HepG2 (cell line): ENCODE data around the gene C5orf24. TPM values are rescaled to one million over a fixed set of nuclear protein-coding genes. Genes with fewer than 3 reads are reported as not detected.

Experiments used
- AFF4 ChIP-seq: sonication (generic); formaldehyde crosslinking; IDR thresholded peaks from 2 replicates; pipeline ENCODE4 v1.4.0; 2020; ENCODE audit warnings: missing genetic modification reagents
- CSRNP1 ChIP-seq: sonication (generic); formaldehyde crosslinking; IDR thresholded peaks from 2 replicates; pipeline ENCODE4 v1.8.1; 2023; ENCODE audit warnings: mild to moderate bottlenecking, missing genetic modification reagents
- DNMT3B ChIP-seq: conservative IDR thresholded peaks from 2 replicates; pipeline ENCODE4 v1.6.1; 2016; ENCODE audit warnings: missing biosample characterization, control low read depth
- DRAP1 ChIP-seq: IDR thresholded peaks from 2 replicates; pipeline ENCODE4 v1.6.1; 2016; ENCODE audit warnings: missing genetic modification reagents, missing compliant biosample characterization
- FOXK2 ChIP-seq: fragments of 450-650 bp; IDR thresholded peaks from 2 replicates; pipeline ENCODE4 v1.6.1; 2016
- JARID2 ChIP-seq: sonication (generic); formaldehyde crosslinking; IDR thresholded peaks from 2 replicates; pipeline ENCODE4 v1.8.1; 2023; ENCODE audit warnings: missing genetic modification reagents, inconsistent platforms; ENCODE audit not compliant: insufficient replicate concordance
- MAZ ChIP-seq, 2 experiments: sonication (generic) in 1 of 2; formaldehyde crosslinking in 1 of 2; IDR thresholded peaks; 2 replicates each; pipeline versions ENCODE4 v1.5.0 to v1.6.1; 2012 to 2020; ENCODE audit warnings: low read depth in 2 of 2, mild to moderate bottlenecking in 2 of 2, borderline replicate concordance in 1 of 2, improper control_type of control experiment in 1 of 2, low read length in 1 of 2, missing genetic modification reagents in 1 of 2, moderate library complexity in 1 of 2
- NKX3-1 ChIP-seq: sonication (generic); formaldehyde crosslinking; IDR thresholded peaks from 2 replicates; pipeline ENCODE4 v1.5.0; 2020; ENCODE audit warnings: missing genetic modification reagents
- PTBP1 ChIP-seq: fragments of 200-400 bp; formaldehyde crosslinking; IDR thresholded peaks from 2 replicates; pipeline ENCODE4 v1.6.1; 2018; ENCODE audit warnings: low read length, low read depth; ENCODE audit not compliant: poor library complexity, severe bottlenecking
- SMAD9 ChIP-seq: sonication (generic); formaldehyde crosslinking; IDR thresholded peaks from 2 replicates; pipeline ENCODE4 v1.5.1; 2020; ENCODE audit warnings: mild to moderate bottlenecking, missing genetic modification reagents
- TOE1 ChIP-seq: sonication (generic); formaldehyde crosslinking; IDR thresholded peaks from 2 replicates; pipeline ENCODE4 v1.4.0; 2020; ENCODE audit warnings: mild to moderate bottlenecking, missing genetic modification reagents
- ZFP90 ChIP-seq: sonication (generic); formaldehyde crosslinking; IDR thresholded peaks from 2 replicates; pipeline ENCODE4 v1.8.0; 2022; ENCODE audit warnings: missing genetic modification reagents, mild to moderate bottlenecking, inconsistent platforms, borderline replicate concordance
- ZNF20 ChIP-seq: sonication (generic); formaldehyde crosslinking; IDR thresholded peaks from 2 replicates; pipeline ENCODE4 v1.4.0; 2020; ENCODE audit warnings: mild to moderate bottlenecking, moderate library complexity, missing genetic modification reagents
- ZNF280D ChIP-seq: sonication (generic); formaldehyde crosslinking; IDR thresholded peaks from 2 replicates; pipeline ENCODE4 v1.5.1; 2020; ENCODE audit warnings: mild to moderate bottlenecking, missing genetic modification reagents
- ZXDC ChIP-seq: sonication (generic); formaldehyde crosslinking; IDR thresholded peaks from 2 replicates; pipeline ENCODE4 v1.5.0; 2020; ENCODE audit warnings: mild to moderate bottlenecking, missing genetic modification reagents
- polyA plus RNA-seq, 8 experiments: library from polyadenylated mRNA; depleted of rRNA in 3 of 8; stranded (reverse) in 7 of 8; unstranded in 1 of 8; fragments of >200 nt; fragmentation: Illumina TruSeq in 4 of 8; extraction: Trizol in 4 of 8; gene quantifications; 2 replicates each; pipeline versions ENCODE4 v1.2.1 to v1.2.3, GENCODE V29; 2011 to 2016; ENCODE audit warnings: low read depth in 4 of 8, missing spikeins in 1 of 8, mixed read lengths in 1 of 8; ENCODE audit not compliant: insufficient read depth in 1 of 8
- total RNA-seq, 5 experiments: library from RNA; depleted of rRNA; stranded (reverse); fragments of >200 nt; fragmentation: Illumina TruSeq; extraction: Trizol; gene quantifications; 2 replicates each; pipeline ENCODE4 v1.2.3, GENCODE V29; 2016; ENCODE audit warnings: low read depth in 1 of 5

C5orf24 gene
- total and polyA plus RNA-seq, 2 of the 13 experiments (the other 11 are each of a cell fraction or from before 2014, with no cell fraction given), result 34.6 to 41.5 TPM

DNA sequence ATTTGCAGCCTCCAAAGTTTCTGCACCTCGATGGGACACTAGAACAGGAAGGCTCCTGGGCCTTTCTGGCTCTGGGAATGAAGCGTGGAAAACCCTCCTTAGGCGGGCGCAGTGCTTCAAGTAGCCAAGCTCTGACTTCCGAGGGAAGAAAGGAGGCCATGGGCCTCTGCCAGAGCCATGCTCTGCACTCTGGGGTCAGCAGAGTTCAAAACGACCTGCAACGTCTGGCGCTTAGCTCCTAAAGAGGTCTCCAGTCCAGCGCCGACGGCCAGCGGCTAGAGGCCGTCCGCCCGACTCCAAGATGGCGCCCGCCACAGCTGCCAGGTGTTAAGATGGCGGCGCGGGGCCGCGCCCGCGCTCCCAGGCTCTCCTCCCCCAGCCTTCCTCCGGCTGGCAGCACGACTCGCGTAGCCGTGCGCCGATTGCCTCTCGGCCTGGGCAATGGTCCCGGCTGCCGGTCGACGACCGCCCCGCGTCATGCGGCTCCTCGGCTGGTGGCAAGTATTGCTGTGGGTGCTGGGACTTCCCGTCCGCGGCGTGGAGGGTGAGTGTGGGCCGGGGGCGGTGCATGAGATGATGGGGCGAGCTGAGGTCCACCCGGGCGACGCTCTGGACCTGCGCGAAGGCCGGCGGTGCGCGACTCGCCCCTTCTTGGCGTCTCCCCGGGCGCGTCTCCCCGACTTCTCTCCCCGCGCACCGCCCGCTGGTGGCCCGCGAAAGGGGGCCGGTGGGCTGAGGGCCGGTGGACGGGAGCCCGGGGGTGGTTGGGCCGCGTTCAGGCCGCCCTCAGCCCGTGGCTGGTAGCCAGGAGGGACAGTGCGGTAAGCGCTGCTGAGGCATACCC lies 28.4 kb downstream of the C5orf24 start, which contains the start of gene TXNDC15 (continued):
- TF ChIP-seq ZNF280D (CRISPR knock-in tag) (peak; percentile 84; the same call in 1 of the 2 replicates), MAZ (IDR thresholded peaks at IDR 0.05; ENCODE audit: borderline replicate concordance, low read depth, low read length) (no peak), MAZ (CRISPR knock-in tag; IDR thresholded peaks at IDR 0.05; ENCODE audit: low read depth) (peak; percentile 87), JARID2 (CRISPR knock-in tag) (peak; percentile 92), CSRNP1 (CRISPR knock-in tag) (peak; percentile 48; the same call in 1 of the 2 replicates), SMAD9 (no peak), DNMT3B (CRISPR knock-in tag) (no peak; the same call in 1 of the 2 replicates), PTBP1 (peak; percentile 71), TOE1 (CRISPR knock-in tag) (no peak), ZFP90 (CRISPR knock-in tag) (peak; percentile 90; the same call in 1 of the 2 replicates), ZNF20 (peak; percentile 77; the same call in 1 of the 2 replicates), FOXK2 (no peak), AFF4 (CRISPR knock-in tag) (no peak), DRAP1 (CRISPR knock-in tag) (no peak; the same call in 1 of the 2 replicates), ZXDC (CRISPR knock-in tag) (no peak), NKX3-1 (CRISPR knock-in tag) (no peak)
